Measurements from ENCODE around the gene KCMF1. TPM values are rescaled to one million over a fixed set of nuclear protein-coding genes. Genes with fewer than 3 reads are reported as not detected.

KCMF1 gene
- total RNA-seq, 2 donors from 2014 or later = 67.6 to 101 TPM

DNA sequence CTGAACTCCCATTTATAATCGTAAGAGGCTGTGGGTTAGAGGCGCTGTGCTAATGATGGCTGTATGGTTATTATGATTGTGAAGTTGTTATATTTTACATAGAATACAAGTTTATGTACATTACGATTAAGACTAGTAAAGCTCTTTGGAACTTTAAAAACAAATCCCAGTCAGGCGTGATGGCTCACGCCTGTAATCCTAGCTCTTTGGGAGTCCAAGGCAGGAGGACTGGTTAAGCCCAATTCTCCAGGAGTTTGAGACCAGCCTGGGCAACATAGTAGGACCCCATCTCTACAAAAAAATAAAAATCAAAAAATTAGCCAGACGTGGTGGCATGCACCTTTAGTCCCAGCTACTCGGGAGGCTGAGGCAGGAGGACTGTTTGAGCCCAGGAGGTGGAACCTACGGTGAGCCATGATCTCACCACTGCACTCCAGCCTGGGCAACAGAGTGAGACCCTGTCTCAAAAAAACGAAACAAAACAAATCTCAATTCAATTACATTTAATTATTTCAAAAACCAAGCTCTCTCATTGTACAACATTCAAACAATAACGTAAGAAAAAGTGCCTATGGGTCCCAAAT lies 23.9 kb upstream of the KCMF1 start:
- DNase-seq (no peak), ATAC-seq (no peak)
- intact Hi-C loops (cut with DNase I, micrococcal nuclease) = no loop called here

DNA sequence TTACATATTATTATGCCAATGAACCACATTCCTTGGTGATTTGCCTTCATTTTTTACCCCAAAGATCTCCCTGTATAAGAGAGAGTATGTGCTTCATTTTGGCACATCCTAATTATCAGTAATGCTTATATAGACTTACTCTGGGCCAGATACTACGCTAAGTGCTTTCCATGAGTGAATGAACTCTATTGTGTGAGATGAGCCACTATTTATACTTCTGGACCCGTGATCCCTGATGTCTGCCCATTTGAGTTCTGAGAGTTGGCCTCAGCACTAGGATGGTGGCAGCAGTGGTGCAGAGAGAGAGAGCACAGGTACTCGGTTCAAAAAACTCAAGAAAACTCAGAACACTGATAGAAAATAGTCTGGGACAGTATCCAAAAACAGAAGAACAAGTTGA lies 17.4 kb upstream of the KCMF1 start:
- intact Hi-C loops (cut with DNase I, micrococcal nuclease) = no loop called here
- ATAC-seq = no peak
- no peak for DNase-seq

DNA sequence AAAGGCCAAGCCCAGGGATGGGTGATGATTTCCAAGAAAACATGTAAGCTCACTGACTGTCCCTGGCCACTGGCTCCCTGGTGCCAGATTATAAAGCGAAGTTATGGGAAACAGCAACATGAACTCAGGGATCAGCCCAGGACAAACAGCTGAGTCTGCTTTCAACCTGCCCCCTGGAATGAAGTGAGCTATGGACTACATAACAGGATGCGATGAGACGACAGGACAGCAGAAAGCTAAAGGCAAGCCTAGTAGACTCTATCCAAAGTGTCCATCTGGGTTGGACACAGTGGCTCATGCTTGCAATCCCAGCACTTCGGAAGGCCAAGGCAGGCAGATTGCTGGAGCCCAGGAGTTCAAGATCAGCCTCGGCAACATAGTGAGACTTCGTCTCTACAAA lies 16.6 kb upstream of the KCMF1 start:
- ATAC-seq = no peak
- DNase-seq = no peak
- intact Hi-C loops (cut with DNase I, micrococcal nuclease) = no loop called here

DNA sequence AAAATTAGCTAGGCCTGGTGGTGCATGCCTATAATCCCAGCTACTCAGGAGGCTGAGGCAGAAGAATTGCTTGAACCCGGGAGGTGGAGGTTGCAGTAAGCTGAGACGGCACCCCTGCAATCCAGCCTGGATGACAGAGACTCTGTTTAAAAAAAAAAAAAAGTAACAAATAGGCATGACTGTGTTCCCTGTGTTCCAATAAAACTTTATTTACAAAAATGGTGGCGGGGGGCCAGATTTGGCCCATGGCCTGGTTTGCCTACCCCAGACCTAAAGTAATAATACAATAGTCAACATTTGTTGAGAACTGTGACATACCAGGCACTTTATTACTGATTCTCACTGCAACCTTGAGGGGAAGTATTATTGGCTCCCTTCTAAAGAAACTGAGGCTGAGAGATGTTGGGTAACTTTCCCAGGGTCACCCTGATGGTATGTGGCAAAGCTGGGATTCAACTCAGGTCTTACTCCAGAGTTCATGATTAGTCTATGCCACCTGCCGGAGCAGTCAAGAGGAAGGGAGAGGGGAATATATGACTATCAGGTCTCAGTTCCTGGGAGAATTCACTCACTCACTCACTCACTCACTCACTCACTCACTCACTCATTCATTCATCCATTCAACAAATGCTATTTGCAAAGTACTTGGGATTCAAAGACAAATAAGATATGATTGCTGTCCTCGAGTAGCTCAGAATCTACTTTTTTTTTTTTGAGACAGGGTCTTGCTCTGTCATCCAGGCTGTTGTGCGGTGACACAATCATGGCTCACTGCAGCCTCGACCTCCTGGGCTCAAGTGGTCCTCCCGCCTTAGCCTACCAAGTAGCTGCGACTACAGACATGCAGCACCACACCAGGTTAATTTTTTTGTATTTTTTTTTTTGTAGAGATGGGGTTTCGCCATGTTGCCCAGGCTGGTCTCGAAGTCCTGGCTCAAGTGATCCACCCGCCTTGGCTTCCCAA lies 14.3 kb upstream of the KCMF1 start:
- ATAC-seq = no peak

DNA sequence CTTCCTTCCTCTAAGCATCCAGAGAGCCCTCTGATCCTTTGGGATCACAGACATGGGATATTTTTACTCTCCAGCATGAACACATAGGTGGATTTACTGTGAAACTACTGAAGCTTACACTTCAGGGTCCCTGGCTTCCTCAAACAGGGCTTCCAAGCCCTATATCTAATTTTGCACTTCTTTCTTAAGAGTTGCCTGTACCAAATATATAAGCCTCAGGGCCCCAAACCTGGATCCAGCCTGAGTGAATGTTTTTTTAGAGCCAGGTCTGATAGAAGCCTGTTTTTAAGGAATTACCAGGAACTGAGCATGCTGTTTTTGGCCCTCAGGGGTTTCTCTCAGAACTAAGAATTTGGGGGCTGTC lies 13.2 kb upstream of the KCMF1 start:
- intact Hi-C loops (cut with DNase I, micrococcal nuclease) = no loop called here
- ATAC-seq = no peak
- DNase-seq = no peak

More for the DNA sequence above, 14.3 kb upstream of the KCMF1 start:
- DNase-seq = no peak
- intact Hi-C loops (cut with DNase I, micrococcal nuclease) = no loop called here

DNA sequence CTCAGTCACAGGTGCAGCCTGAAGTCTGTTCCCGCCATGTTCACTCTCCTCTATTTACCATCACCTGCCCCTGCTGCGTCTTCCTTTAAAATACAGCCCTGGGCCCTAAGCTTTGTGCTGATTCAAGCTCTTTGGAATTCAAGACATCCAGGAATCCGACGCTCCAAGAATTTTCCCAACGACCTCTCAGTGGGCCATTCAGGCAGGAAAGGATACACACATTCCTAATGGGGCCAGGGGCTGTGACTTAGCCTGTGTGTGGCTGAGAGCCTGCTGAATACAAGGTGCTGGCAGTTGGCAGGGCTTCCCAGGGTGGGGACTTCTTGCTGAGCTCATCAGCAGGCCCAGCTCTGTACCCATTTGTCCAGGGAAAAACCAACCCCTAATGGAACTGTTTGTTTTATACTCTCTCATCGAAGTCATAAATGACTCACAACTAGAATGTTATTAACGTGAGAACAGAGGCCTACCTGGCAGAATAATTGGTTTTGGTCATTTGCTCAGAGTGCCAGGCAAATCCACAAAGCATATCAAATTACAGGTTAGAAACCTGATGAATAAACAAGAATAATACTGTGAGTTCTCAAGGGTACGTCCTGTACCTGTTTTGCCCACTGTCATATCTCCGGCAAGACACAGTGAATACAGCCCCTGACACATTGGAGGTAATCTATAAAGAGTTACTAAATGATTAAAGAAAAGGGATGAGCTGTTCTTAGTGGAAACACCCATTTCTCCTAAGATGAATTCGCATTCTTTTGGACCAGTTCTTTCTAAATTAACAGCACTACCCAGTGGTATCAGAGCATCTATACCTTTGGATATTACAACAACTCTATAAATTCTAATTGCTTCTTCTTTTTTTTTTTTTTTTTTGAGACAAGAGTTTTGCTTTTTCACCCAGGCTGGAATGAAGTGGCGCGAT lies 12.6 kb upstream of the KCMF1 start:
- ATAC-seq (peak; percentile 86), DNase-seq (peak; percentile 36 to 71)

DNA sequence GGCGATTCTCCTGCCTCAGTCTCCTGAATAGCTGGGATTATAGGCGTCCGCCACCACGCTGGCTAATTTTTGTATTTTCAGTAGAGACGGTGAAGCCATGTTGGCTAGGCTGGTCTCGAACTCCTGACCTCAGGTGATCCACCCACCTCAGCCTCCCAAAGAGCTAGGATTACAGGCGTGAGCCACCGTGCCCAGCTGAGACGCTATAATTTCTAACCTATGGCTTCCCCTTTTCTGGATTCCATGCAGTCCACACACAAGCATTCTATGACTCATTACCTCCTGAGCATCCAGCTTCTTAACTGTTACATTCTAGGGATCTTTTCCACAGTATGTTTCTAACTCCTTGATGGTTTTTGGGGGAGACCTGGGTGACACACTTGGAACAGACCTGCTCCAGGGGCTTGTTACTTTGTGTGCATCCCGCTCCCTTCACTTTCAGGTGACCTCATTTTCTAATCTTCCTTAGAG lies 11.8 kb upstream of the KCMF1 start:
- ATAC-seq (peak; percentile 30), DNase-seq (no peak)
- intact Hi-C loops (cut with DNase I, micrococcal nuclease) = no loop called here

More for the DNA sequence above, 12.6 kb upstream of the KCMF1 start:
- intact Hi-C loops (cut with DNase I, micrococcal nuclease) = no loop called here

DNA sequence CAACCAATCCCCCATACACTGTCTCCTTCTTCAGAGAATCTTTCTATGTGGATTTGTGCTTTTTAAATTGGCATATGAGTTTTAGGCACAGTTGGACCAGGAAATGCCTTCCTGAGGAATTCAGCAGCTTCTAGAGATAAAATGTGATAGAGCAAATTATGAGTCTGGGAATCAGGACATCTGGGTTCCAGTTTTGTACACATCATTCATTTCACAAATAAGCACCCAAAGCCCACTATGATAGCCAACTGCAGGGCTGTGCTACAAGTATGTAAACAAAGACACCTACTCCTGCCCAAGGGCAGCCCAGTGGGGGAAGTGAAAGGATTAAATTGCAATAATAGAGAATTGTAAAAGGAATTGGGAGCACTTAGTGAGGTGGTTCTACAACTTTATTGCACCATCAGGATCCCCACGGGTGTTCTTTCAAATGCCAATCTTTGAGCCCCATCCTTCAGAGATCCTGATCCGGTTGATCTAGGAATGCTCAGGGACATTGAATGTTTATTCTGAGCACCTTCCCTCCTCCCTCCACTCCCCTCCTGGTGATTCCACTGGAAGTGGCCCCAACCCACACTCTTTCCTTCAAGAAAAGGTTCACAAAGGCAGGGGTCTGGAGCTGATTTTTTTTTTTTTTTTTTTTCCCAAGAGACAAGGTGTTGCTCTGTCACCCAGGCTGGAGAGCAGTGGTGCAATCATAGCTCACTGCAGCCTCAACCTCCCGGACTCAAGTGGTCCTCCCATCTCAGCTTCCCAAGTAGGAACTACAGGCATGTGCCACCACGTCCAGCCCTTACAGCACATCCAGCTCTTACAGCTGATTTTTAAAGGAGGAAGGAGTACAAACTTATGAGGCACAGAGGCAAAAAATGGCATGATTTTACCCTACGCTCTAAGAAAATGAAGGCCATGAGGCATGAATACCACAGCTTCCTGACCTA lies 11.1 kb upstream of the KCMF1 start:
- DNase-seq = no peak
- intact Hi-C loops (cut with DNase I, micrococcal nuclease) = no loop called here
- no peak for ATAC-seq

DNA sequence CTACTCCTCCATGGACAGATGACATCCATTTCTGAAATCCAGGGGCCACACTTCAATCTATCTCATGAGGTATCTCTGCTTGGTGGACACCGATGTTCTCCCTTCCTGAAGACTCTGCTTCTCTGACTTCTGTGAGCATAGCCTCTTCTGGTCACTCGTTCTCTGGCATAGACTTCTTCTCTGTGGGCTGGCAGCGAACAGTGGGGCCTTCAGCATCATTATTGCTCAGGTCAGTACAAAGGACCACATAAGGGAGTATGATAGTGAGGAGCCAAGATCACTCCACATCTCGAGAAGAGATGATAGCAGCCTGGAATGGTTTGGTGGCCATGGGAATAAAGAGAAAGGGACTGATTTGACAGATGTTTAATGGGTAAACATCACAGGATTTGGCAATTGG lies 8.0 kb upstream of the KCMF1 start:
- intact Hi-C loops (cut with DNase I, micrococcal nuclease) = no loop called here
- ATAC-seq = no peak
- DNase-seq = no peak

DNA sequence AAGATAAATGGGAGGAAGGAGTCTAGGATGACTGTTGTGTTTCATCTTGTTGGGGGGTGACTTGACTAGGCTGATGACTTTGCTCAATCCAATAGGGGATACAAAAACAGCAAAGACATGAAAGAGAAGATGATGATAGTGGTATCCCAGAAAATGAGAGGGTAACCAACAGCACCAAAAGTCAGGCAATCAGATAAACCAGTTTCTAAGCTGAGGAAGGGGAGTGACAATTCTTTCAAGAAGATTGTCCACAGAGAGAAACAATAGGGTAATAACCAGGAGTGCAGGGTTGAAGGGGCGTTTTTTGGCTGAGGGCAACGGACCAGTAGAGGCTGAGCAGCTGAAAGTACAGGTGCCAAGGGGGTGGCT lies 7.7 kb upstream of the KCMF1 start:
- intact Hi-C loops (cut with DNase I, micrococcal nuclease) = no loop called here
- ATAC-seq = no peak
- DNase-seq = no peak

DNA sequence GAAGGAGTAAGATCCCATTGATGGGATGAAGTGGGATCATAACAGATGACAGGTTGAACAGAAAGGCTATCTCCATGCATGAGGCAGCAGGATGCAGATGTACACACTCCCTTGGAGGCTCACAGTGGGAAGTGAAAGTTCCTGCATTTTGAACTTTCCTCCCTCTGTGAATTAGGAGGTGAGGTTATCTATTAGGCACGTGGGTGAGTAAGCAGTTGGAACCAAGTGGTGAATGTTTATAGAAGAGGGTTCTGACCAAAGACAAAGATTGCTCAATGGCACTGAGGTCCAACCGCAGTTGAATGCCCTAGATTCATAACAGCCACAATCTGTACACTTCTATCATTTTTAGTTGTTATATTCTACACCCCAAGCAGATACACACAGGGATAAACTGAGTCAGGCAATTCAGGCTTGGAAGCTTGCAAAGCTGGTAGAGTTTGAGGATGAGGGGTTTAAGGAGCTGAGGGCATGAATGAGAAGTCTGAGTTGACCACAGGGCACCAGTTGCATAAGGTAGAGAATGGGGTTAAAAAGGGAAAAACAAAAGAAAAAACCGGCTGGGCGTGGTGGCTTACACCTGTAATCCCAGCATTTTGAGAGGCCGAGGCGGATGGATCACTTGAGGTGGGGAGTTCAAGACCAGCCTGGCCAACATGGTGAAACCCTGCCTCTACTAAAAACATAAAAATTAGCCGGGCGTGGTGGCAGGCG lies 7.1 kb upstream of the KCMF1 start:
- intact Hi-C loops (cut with DNase I, micrococcal nuclease) = no loop called here
- ATAC-seq (peak; percentile 40), DNase-seq (no peak)

DNA sequence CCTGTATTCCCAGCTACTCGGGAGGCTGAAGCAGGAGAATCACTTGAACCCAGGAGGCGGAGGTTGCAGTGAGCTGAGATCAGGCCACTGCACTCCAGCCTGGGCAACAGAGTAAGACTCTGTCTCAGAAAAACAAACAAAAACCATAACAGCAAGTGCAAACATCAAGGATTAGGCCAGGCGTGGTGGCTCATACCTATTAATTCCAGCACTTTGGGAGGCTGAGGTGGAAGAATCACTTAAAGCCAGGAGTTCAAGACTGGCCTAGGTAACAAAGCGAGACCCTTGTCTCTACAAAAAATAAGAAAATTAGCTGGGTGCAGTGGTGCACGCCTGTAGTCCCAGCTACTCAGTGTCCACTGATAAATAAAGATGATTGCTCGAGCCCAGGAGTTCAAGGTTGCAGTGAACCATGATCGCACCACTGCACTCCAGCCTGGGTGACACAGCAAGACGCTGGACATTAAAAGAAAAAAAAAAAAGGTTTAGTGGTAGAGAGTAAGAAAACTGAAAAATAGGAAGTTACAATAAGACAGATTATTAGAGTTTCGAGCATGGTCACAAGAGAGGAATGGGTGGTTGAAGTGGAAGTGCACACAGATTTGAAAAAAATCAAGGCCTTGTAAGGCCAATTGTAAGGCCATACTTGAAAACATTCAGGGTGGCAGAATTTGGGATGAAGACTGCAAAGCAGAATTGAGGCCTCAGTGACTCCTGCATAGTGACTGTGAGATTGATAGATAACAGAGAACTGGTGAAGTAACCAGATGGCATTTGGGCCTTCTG lies 6.4 kb upstream of the KCMF1 start:
- DNase-seq = no peak
- intact Hi-C loops (cut with DNase I, micrococcal nuclease) = no loop called here
- no peak for ATAC-seq

DNA sequence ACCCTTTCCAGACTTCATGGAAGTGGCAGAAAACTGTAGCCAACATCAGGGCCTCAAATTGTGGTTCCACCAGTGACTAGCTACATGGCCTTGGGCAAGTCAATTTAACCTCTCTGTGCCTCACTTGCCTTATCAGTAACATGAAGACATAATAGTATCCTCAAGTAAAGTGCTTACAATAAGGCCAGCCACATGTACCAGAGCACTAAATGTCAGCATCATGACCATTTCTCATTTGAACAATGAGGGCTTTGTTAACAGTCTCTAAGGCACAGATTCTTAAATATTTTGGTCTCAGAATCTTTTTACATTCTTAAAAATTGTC lies 5.8 kb upstream of the KCMF1 start:
- no peak for ATAC-seq

DNA sequence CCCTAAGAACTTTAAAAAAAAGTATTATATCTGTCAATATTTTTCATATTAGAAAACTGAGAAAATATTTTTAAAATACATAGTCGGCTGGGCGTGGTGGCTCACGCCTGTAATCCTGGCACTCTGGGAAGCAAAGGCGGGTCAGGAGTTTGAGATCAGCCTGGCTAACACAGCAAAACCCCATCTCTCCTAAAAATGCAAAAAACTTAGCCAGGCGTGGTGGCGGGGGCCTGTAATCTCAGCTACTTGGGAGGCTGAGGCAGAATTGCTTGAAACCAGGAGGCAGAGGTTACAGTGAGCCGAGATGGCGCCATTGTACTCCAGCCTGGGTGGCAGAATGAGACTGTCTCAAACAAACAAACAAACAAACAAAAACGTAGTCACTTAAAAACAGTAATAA lies 5.1 kb upstream of the KCMF1 start:
- intact Hi-C loops (cut with DNase I, micrococcal nuclease) = no loop called here
- ATAC-seq (no peak), DNase-seq (no peak)

More for the DNA sequence above, 5.8 kb upstream of the KCMF1 start:
- DNase-seq = no peak
- intact Hi-C loops (cut with DNase I, micrococcal nuclease) = no loop called here

DNA sequence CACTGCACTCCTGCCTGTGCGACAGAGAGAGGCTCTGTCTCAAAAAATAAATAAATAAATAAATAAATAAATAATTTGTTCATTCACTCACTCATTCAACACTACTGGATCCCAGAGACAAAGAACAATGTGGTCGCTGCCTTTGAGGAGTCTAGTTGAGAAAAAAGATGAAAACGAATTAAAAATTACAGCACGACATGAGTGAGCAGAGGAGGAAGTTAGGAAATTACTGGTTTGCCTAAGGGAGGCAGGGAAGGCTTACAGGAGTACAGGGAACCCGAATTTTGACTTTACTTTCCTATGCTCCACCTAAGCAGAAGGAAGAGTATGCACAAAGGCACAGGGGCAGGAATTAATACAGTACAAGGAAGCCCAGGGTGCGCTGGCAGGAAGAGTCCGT lies 4.2 kb upstream of the KCMF1 start:
- DNase-seq (no peak), ATAC-seq (no peak)
- intact Hi-C loops (cut with DNase I, micrococcal nuclease) = no loop called here

DNA sequence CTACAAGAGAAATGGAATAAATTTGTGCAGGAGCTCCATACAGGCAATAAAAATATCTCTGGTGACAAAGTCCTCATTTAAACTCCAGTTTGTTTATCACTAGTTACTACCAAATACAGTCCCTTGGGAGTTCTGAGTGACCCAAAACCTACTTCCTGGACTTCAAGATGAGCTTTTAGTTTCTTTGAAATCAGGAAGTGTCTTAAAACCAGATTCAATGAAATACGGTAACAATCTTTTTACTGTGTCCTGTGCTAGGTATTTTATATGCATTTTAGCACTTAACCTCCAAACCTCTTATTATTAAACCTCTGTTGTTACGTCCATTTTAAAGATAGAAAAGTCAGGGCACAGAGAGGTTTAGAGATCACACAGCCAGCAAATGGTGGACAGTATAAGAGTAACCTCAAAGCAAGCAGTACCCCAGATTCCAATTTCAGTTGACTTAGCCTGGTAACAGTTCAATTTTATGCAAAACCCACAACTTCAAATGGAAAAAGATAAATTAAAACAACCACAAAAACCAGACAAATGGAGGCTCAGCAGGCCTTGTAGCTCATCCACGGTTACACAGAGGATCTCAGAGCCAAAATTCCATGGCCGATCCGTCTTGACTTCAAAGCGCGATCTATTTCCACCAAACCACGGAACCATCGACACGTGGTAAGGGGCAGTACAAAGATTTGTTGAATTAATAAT lies 1.3 kb upstream of the KCMF1 start:
- ATAC-seq = peak; percentile 46
- peak in 1 of 2 donors; percentile 25 for DNase-seq
- intact Hi-C loops (cut with DNase I, micrococcal nuclease) = no loop called here
